Lower lobe of right lung (tissue), 2 donors: Measurements from ENCODE around the gene NSL1. TPM values are rescaled to one million over a fixed set of nuclear protein-coding genes. Genes with fewer than 3 reads are reported as not detected.
"Not testable (repeated sequence)": the region's sequence is repeated elsewhere in the genome, so short reads cannot be mapped to it uniquely, and the experiment has no call there.

ENCODE experiments used
- ATAC-seq, 2 donors: fragments of 200-7000 bp; cut with Tn5 transposase; one replicate each; pipeline ENCODE4 v1.9.1; 2020 to 2022; ENCODE audit warnings: mild to moderate bottlenecking in 2 of 2, moderate library complexity in 2 of 2
- DNase-seq: peaks from one replicate; pipeline ENCODE4 v3.0.0-alpha.2; 2020
- H3K27ac ChIP-seq: fragments of 200-600 bp; one replicate; pipeline ENCODE4 v1.8.0; 2022
- H3K27me3 ChIP-seq: fragments of 200-600 bp; one replicate; pipeline ENCODE4 v1.8.0; 2022; ENCODE audit warnings: low read depth
- H3K36me3 ChIP-seq: fragments of 200-600 bp; one replicate; pipeline ENCODE4 v1.8.0; 2022; ENCODE audit warnings: mild to moderate bottlenecking
- H3K4me1 ChIP-seq: fragments of 200-600 bp; one replicate; pipeline ENCODE4 v1.8.0; 2022
- H3K4me3 ChIP-seq: fragments of 200-600 bp; one replicate; pipeline ENCODE4 v1.8.0; 2022; ENCODE audit warnings: mild to moderate bottlenecking
- H3K9me3 ChIP-seq: fragments of 200-600 bp; one replicate; pipeline ENCODE4 v1.8.0; 2022
- intact Hi-C: fragments of 100-400 bp; cut with DNase I; formaldehyde crosslinking; loops from one replicate; pipeline ENCODE4 v1.11.0; 2022
- total RNA-seq: library from RNA; stranded (reverse); fragmentation: NEBNext Ultra II Directional; extraction: Animal tissue kit (Norgen Biotek cat#: 25700); gene quantifications from one replicate; pipeline ENCODE4 v1.2.1, GENCODE V29; 2021
- TF ChIP-seq, protein P1 (sequence below): fragments of 200-600 bp; IDR thresholded peaks from one replicate; pipeline ENCODE4 v1.8.0; 2022; ENCODE audit warnings: antibody characterized with exemption, mild to moderate bottlenecking
- donor health status: DM: no; HTN: yes; CAD: no; lungs with severe emphysema.

The NSL1 gene
- total RNA-seq, 1 donor from 2014 or later: 30.8 TPM

DNA sequence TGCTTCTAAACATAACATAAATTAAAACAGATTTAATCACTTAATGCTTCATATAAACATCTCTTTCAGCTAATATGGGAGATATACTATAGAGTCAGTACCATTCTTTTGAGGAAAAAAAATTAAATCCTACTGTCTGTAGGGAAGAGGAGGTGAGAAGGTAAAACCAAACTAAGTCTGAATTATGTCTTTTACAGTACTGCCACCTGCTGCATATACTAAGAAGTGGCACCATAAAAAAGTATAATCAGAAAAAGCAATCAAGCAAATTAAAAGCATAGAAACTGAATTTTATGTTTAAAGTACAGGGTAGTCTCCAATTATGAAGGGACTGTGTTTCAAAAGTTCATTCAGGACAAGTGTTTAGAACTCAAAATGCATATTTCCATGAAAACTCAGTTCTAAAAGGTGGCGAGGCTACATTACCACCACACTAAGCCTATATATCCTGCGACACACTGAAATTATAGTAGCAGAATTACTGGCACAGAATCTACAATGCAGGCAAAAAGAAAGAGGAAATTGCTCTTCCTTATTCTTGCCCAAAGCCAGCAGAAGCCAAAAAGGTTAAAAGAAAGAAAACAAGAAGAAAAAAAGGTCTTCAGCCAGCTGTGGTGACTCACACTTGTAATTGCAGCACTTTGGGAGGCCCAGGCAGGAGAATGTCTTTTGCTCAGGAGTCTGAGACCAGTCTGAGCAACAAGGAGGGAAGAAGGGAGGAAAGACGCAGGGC, 9.0 kb downstream of the NSL1 start:
- ATAC-seq (peak; percentile 39 to 52), DNase-seq (no peak)
- Histone ChIP-seq H3K4me3 (no peak overlapping the region), H3K4me1 (no peaks in the 10 kb centered on the region), H3K9me3 (no peaks in the 10 kb centered on the region), H3K27ac (no peak overlapping the region), H3K36me3 (peaks cover 53% of the 10 kb centered on the region), H3K27me3 (no peaks in the 10 kb centered on the region)
- TF ChIP-seq, protein P1, sequence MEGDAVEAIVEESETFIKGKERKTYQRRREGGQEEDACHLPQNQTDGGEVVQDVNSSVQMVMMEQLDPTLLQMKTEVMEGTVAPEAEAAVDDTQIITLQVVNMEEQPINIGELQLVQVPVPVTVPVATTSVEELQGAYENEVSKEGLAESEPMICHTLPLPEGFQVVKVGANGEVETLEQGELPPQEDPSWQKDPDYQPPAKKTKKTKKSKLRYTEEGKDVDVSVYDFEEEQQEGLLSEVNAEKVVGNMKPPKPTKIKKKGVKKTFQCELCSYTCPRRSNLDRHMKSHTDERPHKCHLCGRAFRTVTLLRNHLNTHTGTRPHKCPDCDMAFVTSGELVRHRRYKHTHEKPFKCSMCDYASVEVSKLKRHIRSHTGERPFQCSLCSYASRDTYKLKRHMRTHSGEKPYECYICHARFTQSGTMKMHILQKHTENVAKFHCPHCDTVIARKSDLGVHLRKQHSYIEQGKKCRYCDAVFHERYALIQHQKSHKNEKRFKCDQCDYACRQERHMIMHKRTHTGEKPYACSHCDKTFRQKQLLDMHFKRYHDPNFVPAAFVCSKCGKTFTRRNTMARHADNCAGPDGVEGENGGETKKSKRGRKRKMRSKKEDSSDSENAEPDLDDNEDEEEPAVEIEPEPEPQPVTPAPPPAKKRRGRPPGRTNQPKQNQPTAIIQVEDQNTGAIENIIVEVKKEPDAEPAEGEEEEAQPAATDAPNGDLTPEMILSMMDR: peak; percentile 67
- intact Hi-C loops: no loop called here

DNA sequence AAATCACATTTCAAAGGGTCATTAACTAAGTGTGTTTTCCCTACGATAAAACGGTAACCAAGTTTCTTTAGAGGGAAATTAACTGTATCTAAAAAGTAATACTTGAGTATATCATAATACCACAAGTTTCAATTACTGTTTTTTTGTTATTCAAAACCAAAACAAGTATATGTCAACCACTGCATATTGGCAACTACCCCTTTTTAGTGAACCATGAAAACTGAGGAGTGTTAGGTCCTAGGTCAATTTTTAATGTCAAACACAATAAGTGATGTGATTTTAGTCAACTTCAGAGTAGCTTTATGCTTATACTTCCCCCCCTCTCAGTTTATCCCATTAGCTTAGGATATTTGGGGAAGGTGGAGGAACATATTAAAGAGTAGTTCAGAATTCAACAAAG, 10.4 kb downstream of the NSL1 start:
- H3K36me3 ChIP-seq: peaks cover 45% of the 10 kb centered on the region
- no peak overlapping the region for H3K4me3 ChIP-seq
- H3K27me3 ChIP-seq: no peaks in the 10 kb centered on the region
- DNase-seq (no peak), ATAC-seq (no peak)
- TF ChIP-seq, protein P1: no peak
- no peak overlapping the region for H3K27ac ChIP-seq
- H3K4me1 ChIP-seq: no peaks in the 10 kb centered on the region
- intact Hi-C loops: no loop called here
- H3K9me3 ChIP-seq: no peaks in the 10 kb centered on the region

DNA sequence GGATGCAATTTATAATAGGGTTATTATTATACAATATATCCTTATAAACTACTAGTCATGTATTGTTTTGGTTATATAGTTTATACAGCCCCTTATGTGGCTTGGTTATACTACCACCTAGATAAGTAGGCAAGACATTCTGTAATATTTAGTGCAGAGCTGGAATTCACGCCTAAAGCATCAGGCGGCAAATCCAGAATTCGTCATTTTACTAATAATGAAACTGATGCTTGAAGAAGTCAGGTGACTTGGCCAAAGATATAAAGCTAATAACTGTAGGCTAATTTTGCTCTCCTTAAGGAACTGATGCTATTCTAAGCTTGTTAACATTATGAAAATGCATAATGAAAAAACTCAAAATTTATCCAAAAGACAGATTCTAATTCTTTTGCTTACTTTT, 10.8 kb downstream of the NSL1 start:
- Histone ChIP-seq H3K4me3 (no peak overlapping the region), H3K36me3 (peaks cover 41% of the 10 kb centered on the region), H3K9me3 (no peaks in the 10 kb centered on the region), H3K27ac (no peak overlapping the region), H3K4me1 (no peaks in the 10 kb centered on the region), H3K27me3 (no peaks in the 10 kb centered on the region)
- DNase-seq: no peak
- TF ChIP-seq, protein P1: no peak
- intact Hi-C loops: no loop called here
- no peak for ATAC-seq

DNA sequence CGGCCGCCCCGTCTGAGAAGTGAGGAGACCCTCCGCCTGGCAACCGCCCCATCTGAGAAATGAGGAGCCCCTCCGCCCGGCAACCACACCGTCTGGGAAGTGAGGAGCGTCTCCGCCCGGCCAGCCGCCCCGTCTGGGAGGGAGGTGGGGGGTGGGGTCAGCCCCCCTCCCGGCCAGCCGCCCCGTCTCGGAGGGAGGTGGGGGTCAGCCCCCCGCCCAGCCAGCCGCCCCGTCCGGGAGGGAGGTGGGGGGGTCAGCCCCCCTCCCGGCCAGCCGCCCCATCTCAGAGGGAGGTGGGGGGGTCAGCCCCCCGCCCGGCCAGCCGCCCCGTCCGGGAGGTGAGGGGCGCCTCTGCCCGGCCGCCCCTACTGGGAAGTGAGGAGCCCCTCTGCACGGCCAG, 12.5 kb downstream of the NSL1 start:
- H3K4me1 ChIP-seq, H3K27me3 ChIP-seq, ATAC-seq, H3K27ac ChIP-seq, H3K9me3 ChIP-seq, H3K4me3 ChIP-seq, intact Hi-C loops, DNase-seq: not testable (repeated sequence)
- peaks cover 29% of the 10 kb centered on the region for H3K36me3 ChIP-seq

DNA sequence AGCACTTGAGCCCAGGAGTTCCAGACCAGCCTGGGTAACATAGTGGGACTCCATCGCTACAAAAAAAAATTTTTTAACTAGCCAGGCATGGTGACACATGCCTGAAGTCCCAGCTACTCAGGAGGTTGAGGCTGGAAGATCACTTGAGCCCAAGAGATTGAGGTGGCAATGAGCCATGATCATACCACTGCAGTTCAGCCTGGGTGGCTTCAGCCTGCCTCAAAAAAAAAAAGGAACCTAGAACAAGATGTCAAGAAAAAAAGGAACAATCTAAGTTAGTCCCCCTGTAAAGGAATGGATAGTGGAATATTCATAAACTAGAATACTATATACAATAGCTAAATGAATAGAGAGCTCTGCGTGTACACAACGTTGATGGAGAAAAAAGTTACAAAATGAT, 14.4 kb downstream of the NSL1 start:
- intact Hi-C loops: no loop called here
- Histone ChIP-seq H3K4me3 (no peak overlapping the region), H3K27ac (no peak overlapping the region), H3K4me1 (no peaks in the 10 kb centered on the region), H3K36me3 (peaks cover 10% of the 10 kb centered on the region), H3K27me3 (no peaks in the 10 kb centered on the region), H3K9me3 (no peaks in the 10 kb centered on the region)
- ATAC-seq (no peak), DNase-seq (no peak)
- TF ChIP-seq, protein P1: no peak

DNA sequence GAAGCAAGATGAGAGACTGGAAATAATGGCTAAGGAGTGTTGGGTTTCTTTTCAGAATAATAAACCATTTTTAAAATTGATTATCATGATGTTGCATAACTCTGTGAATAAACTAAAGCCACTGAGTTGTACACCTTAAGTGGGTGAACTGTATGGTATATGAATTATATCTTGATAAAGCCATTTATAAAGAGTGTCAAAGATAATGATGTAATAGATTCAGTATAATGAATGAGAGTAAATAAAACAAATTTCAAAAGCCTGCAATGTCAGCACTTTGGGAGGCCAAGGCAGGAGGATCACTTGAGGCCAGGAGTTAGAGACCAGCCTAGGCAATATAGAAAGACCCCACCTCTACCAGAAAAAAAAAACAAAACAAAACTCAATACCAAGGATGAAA, 16.3 kb downstream of the NSL1 start:
- intact Hi-C loops: no loop called here
- no peak for DNase-seq
- no peak for ATAC-seq
- H3K27me3 ChIP-seq: no peaks in the 10 kb centered on the region
- H3K4me1 ChIP-seq: no peaks in the 10 kb centered on the region
- TF ChIP-seq, protein P1: no peak
- peaks cover 5% of the 10 kb centered on the region for H3K9me3 ChIP-seq
- H3K36me3 ChIP-seq: peaks cover 4% of the 10 kb centered on the region
- no peak overlapping the region for H3K4me3 ChIP-seq
- no peak overlapping the region for H3K27ac ChIP-seq
